ENCODE results near the gene REV3L. TPM values are rescaled to one million over a fixed set of nuclear protein-coding genes. Genes with fewer than 3 reads are reported as not detected.

REV3L gene
- total RNA-seq, 1 experiment from 2014 or later: 5.7 TPM

GRCh38 chr6:111530218-111530617 is 47.2 kb upstream of the REV3L start:
- H3K36me3 Mint-ChIP-seq: no peaks in the 10 kb centered on the region; the same call in 1 of the 2 replicates
- H3K27ac Mint-ChIP-seq: no peak overlapping the region
- ATAC-seq (no peak), DNase-seq (ENCODE audit: low spot score) (no peak)
- ChIA-PET POLR2A (no interaction called here), CTCF (interaction anchor here (1.1 to 1.7 kb wide), 2 partner anchors 11 to 21 kb away, joined by 3 to 4 read pairs; no protein-coding TSS in a partner anchor)
- no peak overlapping the region for H3K4me3 Mint-ChIP-seq
- H3K9me3 Mint-ChIP-seq: peaks cover 4% of the 10 kb centered on the region; the same call in 1 of the 2 replicates
- H3K4me1 Mint-ChIP-seq: peaks cover 21% of the 10 kb centered on the region
- no peaks in the 10 kb centered on the region for H3K27me3 Mint-ChIP-seq (ENCODE audit: low read depth)
- TF ChIP-seq IRF2 (CRISPR knock-in tag; IDR thresholded peaks at IDR 0.05; ENCODE audit: borderline replicate concordance, low read depth): no peak
- no peak for TF ChIP-seq GTF2I (CRISPR knock-in tag; conservative IDR thresholded peaks at IDR 0.05)
- no peak for TF ChIP-seq USF1 (CRISPR knock-in tag; IDR thresholded peaks at IDR 0.05)
- TF ChIP-seq CREM (CRISPR knock-in tag; IDR thresholded peaks at IDR 0.05): no peak
- no peak for TF ChIP-seq TP53 (CRISPR knock-in tag; IDR thresholded peaks at IDR 0.05)
- TF ChIP-seq NR1H2 (CRISPR knock-in tag; IDR thresholded peaks at IDR 0.05): no peak
- TF ChIP-seq E2F5 (CRISPR knock-in tag; IDR thresholded peaks at IDR 0.05): no peak

GRCh38 chr6:111527367-111527766 is 44.3 kb upstream of the REV3L start:
- H3K27ac Mint-ChIP-seq: no peak overlapping the region
- H3K4me3 Mint-ChIP-seq: no peak overlapping the region
- ChIA-PET POLR2A (no interaction called here), CTCF (no interaction called here)
- peaks cover 4% of the 10 kb centered on the region; the same call in 1 of the 2 replicates for H3K9me3 Mint-ChIP-seq
- H3K27me3 Mint-ChIP-seq (ENCODE audit: low read depth): no peaks in the 10 kb centered on the region
- H3K4me1 Mint-ChIP-seq: peaks cover 24% of the 10 kb centered on the region
- DNase-seq (ENCODE audit: low spot score): no peak
- TF ChIP-seq NR3C1 (CRISPR knock-in tag; conservative IDR thresholded peaks at IDR 0.05; ENCODE audit: low read depth): no peak
- TF ChIP-seq TP53 (CRISPR knock-in tag; IDR thresholded peaks at IDR 0.05): no peak
- TF ChIP-seq TEAD1 (CRISPR knock-in tag; IDR thresholded peaks at IDR 0.05): no peak
- TF ChIP-seq HMGA2 (CRISPR knock-in tag; IDR thresholded peaks at IDR 0.05): no peak
- no peak for ATAC-seq
- H3K36me3 Mint-ChIP-seq: no peaks in the 10 kb centered on the region; the same call in 1 of the 2 replicates

GRCh38 chr6:111524735-111525134 is 41.7 kb upstream of the REV3L start:
- no peaks in the 10 kb centered on the region for H3K27me3 Mint-ChIP-seq (ENCODE audit: low read depth)
- POLR2A ChIA-PET: no interaction called here
- peaks cover 4% of the 10 kb centered on the region; the same call in 1 of the 2 replicates for H3K9me3 Mint-ChIP-seq
- peaks cover 20% of the 10 kb centered on the region for H3K4me1 Mint-ChIP-seq
- TF ChIP-seq RORB (CRISPR knock-in tag; IDR thresholded peaks at IDR 0.05): no peak
- no peak for TF ChIP-seq CREM (CRISPR knock-in tag; IDR thresholded peaks at IDR 0.05)
- TF ChIP-seq CBFB (CRISPR knock-in tag; IDR thresholded peaks at IDR 0.05; ENCODE audit: low read depth): no peak
- TF ChIP-seq CDX4 (CRISPR knock-in tag; IDR thresholded peaks at IDR 0.05; ENCODE audit: borderline replicate concordance): no peak
- TF ChIP-seq SMAD3 (CRISPR knock-in tag; IDR thresholded peaks at IDR 0.05; ENCODE audit: borderline replicate concordance): no peak
- TF ChIP-seq FOXJ3 (CRISPR knock-in tag; IDR thresholded peaks at IDR 0.05; ENCODE audit: borderline replicate concordance): no peak
- no peak for TF ChIP-seq E2F4 (CRISPR knock-in tag; IDR thresholded peaks at IDR 0.05; ENCODE audit: borderline replicate concordance, low read depth)
- no peak for ATAC-seq
- DNase-seq (ENCODE audit: low spot score): no peak
- H3K36me3 Mint-ChIP-seq: no peaks in the 10 kb centered on the region; the same call in 1 of the 2 replicates
- CTCF ChIA-PET: interaction anchor here (1.2 to 1.3 kb wide), 2 partner anchors 13 to 41 kb away, joined by 3 read pairs; no protein-coding TSS in a partner anchor
- no peak overlapping the region for H3K27ac Mint-ChIP-seq
- no peak overlapping the region for H3K4me3 Mint-ChIP-seq

GRCh38 chr6:111524252-111524651 is 41.2 kb upstream of the REV3L start:
- Mint-ChIP-seq H3K27me3 (ENCODE audit: low read depth) (no peaks in the 10 kb centered on the region), H3K9me3 (peaks cover 4% of the 10 kb centered on the region; the same call in 1 of the 2 replicates), H3K27ac (peak overlapping the region; percentile 5; the same call in 1 of the 2 replicates), H3K36me3 (no peaks in the 10 kb centered on the region; the same call in 1 of the 2 replicates), H3K4me1 (peaks cover 20% of the 10 kb centered on the region), H3K4me3 (no peak overlapping the region)
- CTCF ChIA-PET: interaction anchor here (1.2 to 1.3 kb wide), 2 partner anchors 13 to 42 kb away, joined by 3 read pairs; no protein-coding TSS in a partner anchor
- DNase-seq (ENCODE audit: low spot score): no peak
- POLR2A ChIA-PET: no interaction called here
- peak; percentile 63 for ATAC-seq
- TF ChIP-seq ATF6 (CRISPR knock-in tag; IDR thresholded peaks at IDR 0.05): no peak
- TF ChIP-seq SMAD4 (CRISPR knock-in tag; IDR thresholded peaks at IDR 0.05): no peak
- TF ChIP-seq PREB (CRISPR knock-in tag; IDR thresholded peaks at IDR 0.05; ENCODE audit: borderline replicate concordance): no peak
- TF ChIP-seq NR1H2 (CRISPR knock-in tag; IDR thresholded peaks at IDR 0.05): no peak

Measured in WTC11 (cell line).